ENCODE data around the gene RPP25L.

The RPP25L gene

DNA sequence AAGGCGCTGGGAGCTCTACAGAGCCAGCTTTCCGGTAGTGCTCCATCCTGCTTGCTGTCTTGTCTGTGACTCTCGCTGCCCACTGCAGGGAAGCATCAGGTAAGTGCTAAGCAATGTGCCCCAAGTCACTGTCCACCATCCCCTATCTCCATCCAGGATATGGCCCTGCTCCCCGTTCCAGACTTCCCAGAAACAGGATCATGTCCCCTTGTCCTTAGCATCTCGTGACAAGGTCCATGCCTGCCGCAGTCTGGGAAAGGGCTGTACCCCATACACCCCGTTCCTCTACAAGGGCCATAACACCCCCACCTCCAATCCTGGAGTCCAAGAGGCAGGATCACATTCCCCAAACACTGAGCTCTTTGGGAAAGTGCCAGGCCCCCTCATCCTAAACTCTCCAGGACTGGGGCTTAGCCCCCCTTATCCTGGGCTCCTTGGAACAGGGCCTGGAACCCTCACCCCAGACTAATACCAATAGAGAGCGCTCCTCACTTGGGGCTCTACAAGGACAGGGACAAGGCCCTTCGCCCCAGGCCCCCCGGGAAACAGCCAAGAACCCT lies 566 bp downstream of the RPP25L start:
- no peak for DNase-seq (ENCODE audit: low read depth)

DNA sequence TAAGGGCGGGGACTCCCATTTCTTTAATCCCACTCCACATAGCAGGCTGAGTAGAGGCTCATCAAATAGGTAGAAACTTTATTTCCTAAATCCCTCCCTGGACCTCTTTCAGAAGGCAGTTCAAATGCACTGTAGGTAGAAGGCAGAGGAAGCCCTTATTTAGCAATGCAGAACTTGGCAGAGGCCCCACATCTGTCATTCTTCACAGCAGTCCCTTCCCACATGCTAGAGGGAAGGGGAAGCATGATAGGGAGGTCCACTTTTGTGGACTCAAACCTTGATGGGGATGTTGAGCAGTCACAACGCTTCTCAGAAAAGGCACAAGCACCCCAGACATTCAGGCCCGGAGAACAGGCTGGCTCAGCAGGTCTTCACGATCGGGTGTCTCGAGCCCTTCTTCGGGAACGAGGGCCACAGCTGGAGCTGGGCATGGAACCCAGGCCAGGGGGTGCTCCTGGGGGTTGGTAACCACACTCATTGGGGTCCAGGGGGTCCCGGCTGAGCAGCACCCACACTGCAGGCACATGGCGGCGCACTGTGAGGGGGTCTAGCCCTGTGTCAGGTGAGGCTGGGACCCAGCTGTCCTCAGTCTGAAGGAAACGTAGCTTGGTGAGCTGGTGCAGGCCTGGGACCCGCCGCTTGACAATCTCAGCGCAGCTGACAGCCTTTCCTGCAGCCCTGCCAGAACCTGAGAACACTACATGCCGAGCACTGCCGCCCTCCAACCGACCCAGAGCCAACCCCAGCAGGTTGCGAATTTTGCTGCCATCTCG lies 1.3 kb downstream of the RPP25L start:
- no peak for DNase-seq (ENCODE audit: low read depth)

DNA sequence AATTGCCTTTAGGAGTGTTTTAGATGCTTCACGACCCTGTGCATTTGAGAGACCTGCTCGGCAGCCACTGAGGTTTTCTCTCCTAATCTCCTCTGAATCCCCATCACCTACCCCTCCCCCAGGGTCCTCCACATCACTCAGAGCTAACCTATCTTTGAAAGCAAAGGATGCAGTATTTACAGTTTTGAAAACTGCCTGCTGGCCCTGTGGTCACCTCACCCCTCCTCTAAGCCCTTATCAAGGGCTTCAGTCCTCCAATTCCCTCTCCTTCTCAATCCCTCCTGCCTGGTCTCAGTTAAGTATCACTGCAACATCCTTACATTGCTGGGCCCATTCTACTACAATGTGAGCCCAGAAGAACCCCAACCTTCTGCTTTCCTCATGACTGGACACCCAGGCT lies 4.6 kb downstream of the RPP25L start:
- no peak for DNase-seq (ENCODE audit: low read depth)

DNA sequence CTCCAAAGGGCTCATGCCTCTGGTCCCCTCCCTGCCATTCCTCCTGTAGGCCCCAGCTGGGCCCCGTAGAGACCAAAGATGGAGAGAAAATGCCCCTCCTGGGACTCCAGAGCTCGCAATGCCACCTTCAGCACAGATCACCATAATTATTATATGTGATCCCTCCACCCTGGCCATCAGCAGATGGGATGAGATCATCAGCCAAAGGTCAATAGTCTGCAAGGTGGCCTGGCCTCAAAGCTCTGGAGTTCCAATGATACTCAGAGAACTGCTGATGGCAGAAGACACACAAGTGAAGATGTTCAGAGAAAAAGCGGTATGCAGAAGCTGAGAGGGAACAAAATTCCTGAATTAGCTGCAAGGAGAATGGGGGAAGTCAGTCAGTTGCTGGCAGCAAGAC lies 5.0 kb downstream of the RPP25L start:
- no peak for DNase-seq (ENCODE audit: low read depth)

DNA sequence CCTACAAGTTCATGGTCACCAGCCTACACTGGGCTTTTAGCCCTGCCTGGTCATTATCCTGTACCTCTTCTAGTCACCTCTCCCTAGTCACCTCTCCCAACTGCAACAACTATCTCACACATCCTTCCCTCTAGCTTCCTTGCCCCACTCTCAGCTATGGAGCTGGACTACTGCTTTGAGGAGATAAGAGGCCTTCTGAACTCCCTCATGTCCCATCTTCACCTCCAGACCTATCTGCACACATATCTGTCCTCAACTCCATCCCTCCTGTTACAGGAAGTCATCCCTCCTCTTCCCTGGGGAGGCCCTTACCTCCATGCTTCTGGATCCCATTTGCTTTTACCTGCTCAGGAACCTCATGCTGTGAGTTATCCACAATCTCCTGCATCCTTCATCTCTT lies 5.7 kb downstream of the RPP25L start:
- no peak for DNase-seq (ENCODE audit: low read depth)

DNA sequence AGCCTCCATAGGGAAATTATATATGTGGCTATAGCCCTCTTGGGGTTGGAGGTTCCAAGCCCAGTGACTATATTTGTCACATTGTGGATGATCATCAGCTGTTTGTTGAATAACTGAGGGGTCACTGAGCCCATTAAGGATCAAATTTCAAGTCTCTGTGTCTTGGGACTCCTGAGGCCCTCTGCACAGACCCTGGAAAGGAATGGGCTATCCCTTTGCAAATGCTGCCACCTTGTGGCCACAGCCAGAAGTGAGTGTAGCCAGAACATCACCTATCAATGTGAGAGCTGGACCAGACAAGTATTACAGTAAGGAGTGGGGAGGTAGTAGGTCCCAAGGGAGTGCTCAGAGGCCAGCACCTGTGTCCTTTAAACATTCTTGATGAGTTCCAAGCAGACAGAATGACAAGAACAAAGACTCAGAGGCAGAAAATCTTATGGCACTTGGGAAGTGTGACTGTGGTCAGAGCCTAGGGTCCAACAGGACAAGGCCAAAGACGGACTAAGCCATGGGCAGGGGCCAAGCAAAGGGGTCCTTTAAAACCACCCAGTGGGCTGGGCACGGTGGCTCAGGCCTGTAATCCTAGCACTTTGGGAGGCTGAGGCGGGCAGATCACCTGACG lies 8.2 kb downstream of the RPP25L start:
- DNase-seq (ENCODE audit: low read depth), result peak; percentile 71

DNA sequence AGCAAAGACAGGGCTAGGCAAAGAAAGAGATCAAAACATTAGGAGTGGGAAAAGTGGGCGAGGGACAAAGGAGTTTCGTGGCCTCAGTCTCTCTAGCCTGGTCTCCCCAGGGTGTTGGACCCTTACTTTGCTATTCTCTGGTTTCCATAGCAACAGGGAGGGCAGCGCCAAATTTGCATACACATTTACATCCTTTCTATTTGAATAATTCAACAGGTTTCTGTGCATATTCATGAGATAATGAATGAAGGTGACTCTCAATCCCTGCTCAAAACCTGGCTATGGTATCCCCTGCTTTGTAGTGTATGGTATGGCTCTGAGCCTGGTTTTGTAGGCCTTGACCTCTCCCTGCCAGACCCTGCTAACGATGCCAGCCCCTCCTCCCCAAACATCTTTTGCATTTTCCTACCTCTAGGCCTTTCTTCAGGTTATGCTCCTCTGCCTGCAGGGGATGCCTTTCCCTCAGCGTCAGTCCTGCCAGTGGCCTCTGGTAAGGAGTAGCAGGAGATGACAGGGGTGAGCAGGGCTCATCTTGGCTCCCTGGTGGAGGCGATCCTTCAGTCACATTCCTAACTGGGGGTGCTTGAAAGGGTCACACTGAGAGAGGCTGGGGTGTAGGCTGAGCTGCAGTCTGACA lies 9.8 kb downstream of the RPP25L start:
- DNase-seq (ENCODE audit: low read depth), result no peak

DNA sequence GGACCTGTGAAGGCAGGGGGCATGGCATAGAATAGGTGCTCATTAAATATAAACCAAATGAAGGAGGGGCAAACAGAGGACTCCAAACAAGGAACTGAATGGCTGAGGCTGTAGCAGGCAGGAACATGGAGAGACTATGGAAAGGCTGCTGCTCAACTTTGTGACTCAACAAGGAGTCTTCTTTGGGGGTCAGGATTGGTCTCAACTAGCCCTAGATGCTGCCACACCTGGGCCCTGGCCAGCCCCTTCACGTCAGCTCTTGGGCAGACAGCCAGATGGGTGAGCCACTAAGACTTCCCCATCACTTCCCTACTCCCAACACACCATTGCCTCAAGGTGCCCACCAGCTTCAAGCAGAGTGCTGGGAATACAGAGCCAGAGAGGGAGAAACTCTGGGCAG lies 11.0 kb downstream of the RPP25L start:
- no peak for DNase-seq (ENCODE audit: low read depth)

DNA sequence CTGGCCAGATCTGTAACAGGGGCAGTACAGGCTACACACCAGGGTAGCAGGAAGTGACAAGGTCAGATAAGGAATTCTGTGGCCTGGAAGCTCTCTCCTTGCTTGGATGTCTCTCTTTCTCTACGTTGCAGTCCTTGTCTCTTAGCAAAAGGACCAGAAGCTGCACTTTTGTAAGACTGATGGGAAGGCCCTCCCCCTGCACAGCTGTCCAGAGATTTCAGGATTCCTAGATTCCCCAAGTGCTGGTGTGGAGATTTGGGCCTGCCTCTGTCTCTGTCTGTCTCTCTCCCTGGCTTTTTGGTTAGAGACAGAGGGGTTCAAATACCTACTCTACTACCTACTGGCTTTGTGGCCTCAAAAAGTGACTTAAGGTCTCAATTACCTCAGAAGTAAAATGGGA lies 12.4 kb downstream of the RPP25L start:
- DNase-seq (ENCODE audit: low read depth), result no peak

DNA sequence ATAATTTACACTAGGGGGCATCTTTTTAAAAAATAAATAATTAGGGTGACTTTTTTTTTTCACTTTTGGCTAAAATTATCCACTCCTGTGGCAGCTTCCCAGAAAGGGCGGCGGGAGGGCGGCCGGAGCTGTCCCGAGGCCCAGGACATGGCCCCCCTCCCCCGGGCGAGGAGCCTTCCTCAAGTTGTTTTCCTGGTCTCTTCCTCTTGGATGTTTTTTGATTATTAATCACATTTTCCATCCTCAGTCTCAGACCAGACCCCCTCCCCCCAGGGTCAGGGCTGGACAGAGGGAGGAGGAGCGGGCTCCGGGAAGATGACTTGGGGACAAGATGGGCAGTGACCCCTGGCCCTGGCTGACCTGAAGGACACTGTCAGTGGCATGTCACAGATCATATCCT lies 17.7 kb downstream of the RPP25L start:
- no peak for DNase-seq (ENCODE audit: low read depth)

DNA sequence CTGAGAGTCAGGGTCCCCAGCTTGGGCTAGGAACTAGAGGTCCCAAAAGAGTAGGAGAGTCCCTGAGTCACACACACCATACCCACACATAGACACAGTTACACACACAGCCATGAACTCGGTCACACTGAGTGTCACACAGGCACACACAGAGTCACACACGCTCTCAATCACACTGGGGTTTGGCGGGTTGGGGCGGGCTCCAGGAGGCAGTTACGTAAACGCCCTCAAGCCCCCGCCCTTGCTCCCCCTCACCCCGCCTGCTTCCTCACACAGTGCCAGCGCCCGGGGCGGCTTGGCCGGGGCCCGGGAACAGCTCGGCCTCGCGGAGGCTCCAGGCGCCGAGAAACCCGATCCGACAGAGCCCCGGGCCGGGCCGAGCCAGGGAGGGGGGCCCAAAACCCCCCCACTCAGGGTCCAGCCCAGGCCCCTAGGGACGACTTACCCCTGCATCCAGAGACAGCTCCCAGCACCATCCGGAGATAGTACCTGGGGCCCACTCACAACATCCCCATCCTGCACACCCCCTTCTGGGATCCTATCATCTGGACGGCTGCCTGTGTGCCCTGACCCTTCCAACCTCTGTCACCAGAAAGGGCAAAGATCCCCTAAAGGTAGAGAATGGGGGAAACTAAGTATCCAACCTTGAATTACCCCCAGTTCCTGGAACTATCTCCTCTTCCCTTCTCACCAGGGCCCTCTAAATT lies 18.8 kb downstream of the RPP25L start:
- DNase-seq (ENCODE audit: low read depth), result no peak

DNA sequence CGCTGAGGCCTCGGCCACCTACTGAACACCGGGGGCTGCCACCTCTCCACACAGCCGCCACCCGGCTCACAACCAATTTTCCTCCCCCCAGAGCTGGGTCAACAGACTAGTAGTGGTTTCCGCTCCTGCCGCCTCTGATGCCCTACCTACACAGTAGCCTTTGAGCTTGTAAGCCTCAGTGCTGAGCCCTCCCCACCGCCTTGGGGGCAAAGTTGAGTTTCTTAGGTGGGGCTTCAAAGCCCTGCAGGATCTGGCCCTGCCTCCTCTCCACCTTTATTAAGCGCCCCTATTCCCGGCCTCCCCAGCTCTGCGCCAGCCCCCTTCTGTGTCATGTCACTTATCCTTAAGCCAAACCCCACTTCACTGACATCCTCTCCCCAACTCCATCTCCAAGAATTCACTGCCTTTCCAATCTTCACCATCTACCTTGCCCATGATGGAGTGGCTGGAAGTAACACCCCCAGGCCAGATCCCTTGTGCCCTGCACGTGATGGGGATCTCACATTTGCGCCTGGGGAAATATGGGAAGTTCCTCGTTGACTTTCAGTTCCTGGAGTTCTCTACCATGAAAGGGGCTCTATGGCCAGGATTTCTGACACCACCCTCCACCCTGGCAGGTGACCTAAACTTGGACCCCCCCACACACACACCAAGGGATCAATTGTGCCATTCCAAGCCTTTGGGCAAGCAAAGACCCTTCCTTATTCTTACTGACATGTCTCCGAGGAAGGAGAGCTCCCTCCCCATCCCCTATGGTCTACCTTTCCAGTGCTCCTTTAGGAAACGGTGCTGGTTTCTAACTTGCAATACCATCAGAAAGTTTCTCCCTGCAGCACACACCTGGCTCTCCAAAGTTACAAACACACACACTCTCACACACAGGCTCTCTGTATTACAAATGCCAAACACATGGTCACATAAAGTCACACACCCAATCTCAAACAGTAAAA lies 19.7 kb downstream of the RPP25L start:
- DNase-seq (ENCODE audit: low read depth), result no peak

DNA sequence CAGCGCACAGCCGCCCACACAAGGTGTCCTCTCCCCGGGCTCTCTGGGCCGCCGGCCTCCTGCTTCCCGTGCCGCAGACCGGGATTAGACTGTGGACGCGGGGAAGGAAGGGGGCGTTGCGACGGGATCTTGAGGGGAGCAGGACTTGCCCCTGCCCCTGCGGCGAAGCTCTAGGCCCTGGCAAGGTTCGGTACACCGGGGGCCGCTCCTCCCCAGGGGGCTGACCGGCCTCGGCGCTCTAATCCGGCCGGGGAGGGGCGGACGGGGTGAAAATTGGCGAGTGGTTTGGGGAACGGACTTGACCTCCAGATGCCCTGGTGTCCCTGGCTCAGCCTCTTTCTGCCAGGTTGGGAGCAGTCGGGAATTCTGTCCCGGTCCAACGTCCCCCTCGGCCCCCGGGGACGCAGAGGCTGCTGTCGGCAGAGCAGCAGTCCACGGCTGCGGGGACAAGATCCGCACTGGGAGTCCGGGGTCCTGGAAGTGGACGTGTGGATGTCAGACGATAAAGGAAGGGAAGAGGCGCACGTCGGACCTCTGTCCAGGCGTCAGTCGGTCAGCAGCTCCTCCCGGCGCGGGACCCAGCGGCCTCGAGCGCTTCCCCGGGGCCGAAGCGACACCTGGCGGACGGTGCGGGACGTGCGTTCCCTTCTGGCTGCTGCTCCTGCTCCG lies 20.5 kb downstream of the RPP25L start:
- peak; percentile 72 for DNase-seq (ENCODE audit: low read depth)

DNA sequence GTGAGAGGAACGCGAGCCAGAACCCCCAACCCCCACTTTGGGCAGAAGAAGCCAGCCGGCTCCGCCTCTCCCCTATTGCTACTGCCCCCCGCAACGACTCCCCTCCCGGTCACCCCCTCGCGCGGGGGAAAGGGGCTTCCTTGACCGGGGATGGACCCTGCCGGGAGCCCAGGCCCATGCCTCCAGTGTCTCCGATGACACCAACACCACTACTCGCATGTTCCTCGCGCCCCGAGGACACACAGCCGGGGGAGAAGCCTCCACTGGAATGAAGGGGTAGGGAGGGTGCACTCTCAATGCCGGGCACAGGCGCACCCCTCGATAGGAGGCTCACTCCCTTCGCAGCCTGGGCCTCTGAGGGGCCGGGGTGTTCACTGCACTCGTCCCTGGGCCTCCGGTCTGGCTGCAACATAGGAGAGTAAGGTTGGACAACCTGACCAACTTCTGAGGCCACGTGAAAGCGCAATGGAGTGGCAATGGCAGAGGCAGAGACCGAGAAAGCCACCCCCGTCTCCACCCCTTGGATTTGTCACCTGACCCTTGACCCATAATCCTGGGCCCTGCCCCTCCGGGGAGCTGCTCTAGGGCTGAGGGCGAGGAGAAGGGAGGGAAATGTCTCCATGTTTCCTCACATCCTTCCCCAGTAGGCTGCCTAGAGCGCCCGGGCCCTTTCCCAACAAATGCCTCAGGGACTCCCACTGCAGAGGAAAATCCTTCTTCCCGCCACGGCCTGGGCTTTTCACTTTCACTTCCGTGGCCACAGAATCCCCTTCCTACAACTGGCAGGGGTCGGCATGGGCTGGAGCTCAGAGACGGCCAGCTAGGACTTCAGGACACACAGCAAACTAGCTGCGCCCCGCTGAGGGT lies 21.3 kb downstream of the RPP25L start:
- DNase-seq (ENCODE audit: low read depth), result no peak

DNA sequence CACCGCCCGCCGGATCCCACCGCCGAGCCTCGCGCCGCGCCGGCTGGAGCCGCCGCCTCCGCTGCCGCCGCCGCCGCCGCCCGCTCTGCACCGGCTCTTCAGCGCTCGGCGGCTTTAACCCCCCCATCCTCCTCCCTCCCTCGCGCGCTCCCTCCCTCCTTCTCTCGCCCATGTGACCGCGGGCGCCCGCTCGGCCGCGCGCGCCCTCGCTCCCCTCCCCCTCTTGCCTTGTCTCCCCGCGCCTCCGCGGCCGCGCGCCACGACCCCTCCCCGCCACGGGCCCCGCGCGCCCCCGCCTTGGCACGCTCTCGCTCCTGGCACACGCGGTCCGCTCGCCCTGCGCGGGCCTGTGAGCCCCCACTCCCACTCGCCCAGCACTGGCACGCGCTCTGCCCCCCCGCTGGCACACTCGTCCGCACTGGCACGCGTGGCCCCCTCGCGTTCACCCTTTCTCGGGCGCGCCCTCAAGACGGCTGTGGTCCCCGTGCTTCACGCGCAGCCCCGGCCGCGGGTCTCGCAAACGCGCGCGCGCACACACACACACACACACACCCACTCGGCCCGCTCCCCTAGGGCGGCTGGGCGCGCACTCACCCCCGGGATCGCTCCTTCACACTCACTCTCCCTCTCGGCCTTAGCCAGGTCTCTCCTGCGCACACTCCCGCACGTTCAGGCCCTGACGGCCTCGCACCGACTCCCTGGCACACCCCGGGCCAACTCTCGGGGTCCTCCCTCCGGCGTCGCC lies 22.1 kb downstream of the RPP25L start, which contains the start of gene CNTFR:
TSS of gene CNTFR (minus strand) at position 89 of the 745 bp plus-strand sequence. CDS start 20,743 bp downstream, outside the sequence.
- no peak for DNase-seq (ENCODE audit: low read depth)

DNA sequence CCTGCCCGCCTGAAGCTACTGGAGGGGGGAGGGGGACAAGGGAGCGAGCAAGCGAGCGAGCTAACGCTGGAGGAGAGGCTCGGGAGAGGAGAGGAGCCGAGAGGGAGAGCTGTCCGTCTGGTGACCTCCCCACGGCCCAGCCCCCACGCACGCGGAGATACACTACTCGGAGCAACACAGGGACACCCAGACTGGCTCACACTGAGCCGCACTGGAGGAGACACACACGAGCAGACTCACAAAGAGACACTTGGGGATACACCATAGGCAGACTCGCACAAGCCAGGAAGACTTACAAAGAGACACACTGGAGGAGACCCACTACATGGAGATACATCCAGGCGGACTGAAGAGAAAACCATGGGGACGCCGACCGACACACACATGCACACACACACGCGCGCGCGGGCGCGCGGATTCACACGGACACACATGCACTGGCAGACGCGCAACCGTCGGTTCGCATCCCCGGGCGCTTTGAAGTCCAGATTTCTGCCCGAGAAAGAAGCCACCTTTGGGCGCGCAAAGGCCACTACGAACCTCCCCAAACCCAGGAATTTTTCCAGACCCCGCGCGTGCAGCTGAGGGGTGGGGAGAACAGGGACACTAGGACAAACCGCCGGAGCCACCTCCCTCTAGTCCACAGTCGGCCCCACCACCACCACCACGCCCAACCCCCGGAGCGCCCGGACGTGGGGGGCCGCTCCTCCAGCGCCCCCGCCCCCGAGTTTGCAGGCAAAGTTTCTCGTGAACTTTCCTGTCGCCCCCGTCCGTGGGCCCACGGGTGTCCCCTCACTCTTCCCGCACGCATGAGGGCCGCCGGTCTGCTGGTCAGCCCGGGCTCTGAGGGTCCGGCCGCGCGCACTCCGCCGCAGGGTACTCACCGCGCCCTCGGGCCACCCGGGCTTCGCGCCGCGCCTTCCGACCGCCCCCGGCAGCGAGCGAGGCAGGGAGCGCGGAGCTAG lies 22.9 kb downstream of the RPP25L start:
- DNase-seq (ENCODE audit: low read depth), result no peak

DNA sequence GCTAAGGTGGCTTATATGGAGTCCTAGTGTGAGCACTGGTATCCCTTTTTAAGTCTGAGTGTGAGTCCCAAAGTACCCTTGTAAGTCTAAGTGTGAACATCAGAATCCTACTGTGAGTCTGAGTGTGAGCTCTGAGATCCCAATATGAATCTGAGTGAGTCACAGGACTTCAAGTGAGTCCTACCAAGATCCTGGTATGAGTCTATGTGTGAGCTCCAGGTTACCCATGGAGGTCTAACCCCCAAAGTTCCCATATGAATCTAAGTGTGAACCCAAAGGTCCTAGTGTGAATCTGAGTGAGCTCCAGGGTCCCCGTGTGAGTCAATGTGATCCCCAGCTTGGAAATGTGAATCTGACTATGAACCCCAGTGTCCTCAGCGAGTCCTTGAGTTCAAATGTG lies 24.6 kb downstream of the RPP25L start:
- DNase-seq (ENCODE audit: low read depth), result no peak

Data from stimulated activated CD8-positive, alpha-beta memory T cell treated with anti-CD3 and anti-CD28 coated beads, Interleukin-7, amount 100 ng/mL, for 24 hours (primary cell).